ENCODE measurements around the gene ZNF429. TPM values are rescaled to one million over a fixed set of nuclear protein-coding genes. Genes with fewer than 3 reads are reported as not detected.
A peak's percentile ranks its signal among the peaks of the same experiment; 100 is the strongest.

Gene ZNF429
- total RNA-seq, 2 donors from 2014 or later: 7.2 to 9.8 TPM

- Histone ChIP-seq H3K27ac (peak overlapping the region; percentile 23 to 84), H3K4me1 (peaks cover 0 to 4% of the 10 kb centered on the region in 2 donors), H3K36me3 (no peaks in the 10 kb centered on the region), H3K27me3 (no peaks in the 10 kb centered on the region), H3K9me3 (peaks cover 0 to 6% of the 10 kb centered on the region in 2 donors), H3K4me3 (peak overlapping the region in 1 of 2 donors; percentile 66)
- DNase-seq (ENCODE audit: low spot score): no peak
- TF ChIP-seq, protein P1, sequence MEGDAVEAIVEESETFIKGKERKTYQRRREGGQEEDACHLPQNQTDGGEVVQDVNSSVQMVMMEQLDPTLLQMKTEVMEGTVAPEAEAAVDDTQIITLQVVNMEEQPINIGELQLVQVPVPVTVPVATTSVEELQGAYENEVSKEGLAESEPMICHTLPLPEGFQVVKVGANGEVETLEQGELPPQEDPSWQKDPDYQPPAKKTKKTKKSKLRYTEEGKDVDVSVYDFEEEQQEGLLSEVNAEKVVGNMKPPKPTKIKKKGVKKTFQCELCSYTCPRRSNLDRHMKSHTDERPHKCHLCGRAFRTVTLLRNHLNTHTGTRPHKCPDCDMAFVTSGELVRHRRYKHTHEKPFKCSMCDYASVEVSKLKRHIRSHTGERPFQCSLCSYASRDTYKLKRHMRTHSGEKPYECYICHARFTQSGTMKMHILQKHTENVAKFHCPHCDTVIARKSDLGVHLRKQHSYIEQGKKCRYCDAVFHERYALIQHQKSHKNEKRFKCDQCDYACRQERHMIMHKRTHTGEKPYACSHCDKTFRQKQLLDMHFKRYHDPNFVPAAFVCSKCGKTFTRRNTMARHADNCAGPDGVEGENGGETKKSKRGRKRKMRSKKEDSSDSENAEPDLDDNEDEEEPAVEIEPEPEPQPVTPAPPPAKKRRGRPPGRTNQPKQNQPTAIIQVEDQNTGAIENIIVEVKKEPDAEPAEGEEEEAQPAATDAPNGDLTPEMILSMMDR (IDR thresholded peaks at IDR 0.05): no peak
Observed at GRCh38 chr19:21569494-21569865, 64.1 kb downstream of the ZNF429 start.

GRCh38 chr19:21571316-21571715, 65.9 kb downstream of the ZNF429 start:
- no peak for DNase-seq (ENCODE audit: low spot score)
- TF ChIP-seq, protein P1 (IDR thresholded peaks at IDR 0.05): no peak
- peaks cover 0 to 6% of the 10 kb centered on the region in 2 donors for H3K9me3 ChIP-seq

GRCh38 chr19:21574607-21575006, 69.2 kb downstream of the ZNF429 start:
- Histone ChIP-seq H3K4me3 (no peak overlapping the region), H3K27ac (no peak overlapping the region), H3K36me3 (no peaks in the 10 kb centered on the region), H3K27me3 (no peaks in the 10 kb centered on the region), H3K4me1 (peaks cover 0 to 4% of the 10 kb centered on the region in 2 donors), H3K9me3 (peaks cover 0 to 9% of the 10 kb centered on the region in 2 donors)
- DNase-seq (ENCODE audit: low spot score): no peak
- TF ChIP-seq, protein P1 (IDR thresholded peaks at IDR 0.05): no peak

More at GRCh38 chr19:21571316-21571715, 65.9 kb downstream of the ZNF429 start:
- Histone ChIP-seq H3K27me3 (no peaks in the 10 kb centered on the region), H3K36me3 (no peaks in the 10 kb centered on the region), H3K27ac (no peak overlapping the region), H3K4me3 (no peak overlapping the region), H3K4me1 (peaks cover 0 to 4% of the 10 kb centered on the region in 2 donors)

DNA sequence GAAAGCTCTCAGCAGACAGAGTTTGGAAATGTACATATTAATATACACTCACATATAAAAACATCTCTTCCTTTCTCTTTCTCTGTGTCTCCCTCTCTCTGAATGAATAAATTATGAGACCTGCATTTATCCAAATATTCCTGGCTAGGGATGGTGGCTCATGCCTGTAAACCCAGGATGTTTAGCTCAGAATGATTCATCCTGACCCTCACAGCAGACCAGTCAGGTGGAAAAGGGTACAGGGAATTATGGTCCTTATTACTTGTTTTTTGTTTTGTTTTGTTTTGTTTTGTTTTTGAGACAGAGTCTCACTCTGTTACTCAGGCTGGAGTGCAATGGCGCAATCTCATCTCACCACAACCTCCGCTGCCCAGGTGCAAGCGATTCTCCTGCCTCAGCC, 71.1 kb downstream of the ZNF429 start:
- H3K9me3 ChIP-seq: peaks cover 0 to 5% of the 10 kb centered on the region in 2 donors
- H3K27ac ChIP-seq: no peak overlapping the region

DNA sequence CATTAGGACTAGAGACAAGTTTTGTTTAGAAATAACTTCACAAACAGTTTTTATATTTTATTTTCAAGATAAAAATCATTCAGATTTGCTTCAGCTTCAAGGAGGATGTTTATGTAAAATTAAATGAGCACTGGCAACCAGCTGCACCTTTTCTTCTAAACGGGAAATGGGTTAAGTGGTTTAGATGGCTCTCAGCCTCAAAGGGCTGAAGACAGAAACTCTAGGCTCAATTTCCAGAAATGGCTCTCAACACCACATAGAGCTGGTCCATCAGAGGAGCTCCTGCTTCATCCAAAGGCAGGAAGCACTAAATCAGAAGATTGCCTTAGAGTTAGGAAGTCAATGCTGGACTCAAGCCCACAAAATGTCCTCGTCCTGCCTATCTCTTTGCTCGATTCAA, 74.7 kb downstream of the ZNF429 start:
- H3K4me3 ChIP-seq: no peak overlapping the region
- TF ChIP-seq, protein P1 (IDR thresholded peaks at IDR 0.05): no peak
- H3K27ac ChIP-seq: no peak overlapping the region
- no peak for DNase-seq (ENCODE audit: low spot score)
- H3K4me1 ChIP-seq: no peaks in the 10 kb centered on the region
- H3K9me3 ChIP-seq: peaks cover 0 to 6% of the 10 kb centered on the region in 2 donors
- H3K36me3 ChIP-seq: no peaks in the 10 kb centered on the region
- H3K27me3 ChIP-seq: no peaks in the 10 kb centered on the region

More for the DNA sequence above, 71.1 kb downstream of the ZNF429 start:
- H3K4me3 ChIP-seq: no peak overlapping the region
- H3K36me3 ChIP-seq: no peaks in the 10 kb centered on the region
- no peaks in the 10 kb centered on the region for H3K4me1 ChIP-seq
- H3K27me3 ChIP-seq: no peaks in the 10 kb centered on the region
- no peak for DNase-seq (ENCODE audit: low spot score)
- TF ChIP-seq, protein P1 (IDR thresholded peaks at IDR 0.05): no peak

- no peak for DNase-seq (ENCODE audit: low spot score)
- no peaks in the 10 kb centered on the region for H3K36me3 ChIP-seq
- H3K4me3 ChIP-seq: no peak overlapping the region
- peaks cover 0 to 6% of the 10 kb centered on the region in 2 donors for H3K4me1 ChIP-seq
- H3K9me3 ChIP-seq: peaks cover 0 to 6% of the 10 kb centered on the region in 2 donors
- H3K27me3 ChIP-seq: no peaks in the 10 kb centered on the region
- TF ChIP-seq, protein P1 (IDR thresholded peaks at IDR 0.05): no peak
- no peak overlapping the region for H3K27ac ChIP-seq
Observed at GRCh38 chr19:21580818-21581217, 75.4 kb downstream of the ZNF429 start.
